Adipocyte (in vitro differentiated cells): Measurements from ENCODE around the gene NR2E1.

Experiments
- DNase-seq: peaks from one replicate; pipeline ENCODE4 v3.0.0-alpha.2; 2015; ENCODE audit warnings: low read depth
- H3K27me3 ChIP-seq: replicated peaks from 2 replicates; pipeline ENCODE4 v1.7.0; 2013; ENCODE audit warnings: mild to moderate bottlenecking, low read length, moderate library complexity; ENCODE audit not compliant: control insufficient read depth, insufficient read depth
- H3K36me3 ChIP-seq: 2 replicates; pipeline ENCODE4 v1.7.0; 2013; ENCODE audit warnings: low read length, mild to moderate bottlenecking, moderate library complexity; ENCODE audit not compliant: control insufficient read depth, insufficient read depth, severe bottlenecking
- H3K4me1 ChIP-seq: 2 replicates; pipeline ENCODE4 v1.7.0; 2013; ENCODE audit warnings: mild to moderate bottlenecking, low read length, moderate library complexity; ENCODE audit not compliant: control insufficient read depth, insufficient read depth
- H3K4me3 ChIP-seq: 2 replicates; pipeline ENCODE4 v1.7.0; 2013; ENCODE audit warnings: mild to moderate bottlenecking, low read length, moderate library complexity
- H3K9ac ChIP-seq: 2 replicates; pipeline ENCODE4 v1.7.0; 2013; ENCODE audit warnings: mild to moderate bottlenecking, low read length, moderate library complexity
- H3K9me3 ChIP-seq: 2 replicates; pipeline ENCODE4 v1.7.0; 2013; ENCODE audit warnings: mild to moderate bottlenecking, low read length, moderate library complexity; ENCODE audit not compliant: control insufficient read depth

Gene NR2E1

GRCh38 chr6:108235127-108235526 is 69.3 kb downstream of the NR2E1 start:
- H3K9me3 ChIP-seq, result no peaks in the 10 kb centered on the region
- peaks cover 22% of the 10 kb centered on the region for H3K36me3 ChIP-seq
- H3K4me3 ChIP-seq, result no peak overlapping the region
- no peaks in the 10 kb centered on the region for H3K27me3 ChIP-seq
- no peak for DNase-seq
- no peak overlapping the region for H3K9ac ChIP-seq
- H3K4me1 ChIP-seq, result peaks cover 5% of the 10 kb centered on the region

- Histone ChIP-seq H3K27me3 (no peaks in the 10 kb centered on the region), H3K9me3 (no peaks in the 10 kb centered on the region), H3K36me3 (peaks cover 28% of the 10 kb centered on the region), H3K9ac (no peak overlapping the region), H3K4me1 (no peaks in the 10 kb centered on the region), H3K4me3 (no peak overlapping the region)
- no peak for DNase-seq
These were observed 71.0 kb downstream of the NR2E1 start for GRCh38 chr6:108236791-108237190.

- H3K9ac ChIP-seq, result no peak overlapping the region
- peaks cover 36% of the 10 kb centered on the region for H3K36me3 ChIP-seq
- DNase-seq, result no peak
- no peaks in the 10 kb centered on the region for H3K27me3 ChIP-seq
- H3K9me3 ChIP-seq, result no peaks in the 10 kb centered on the region
- H3K4me3 ChIP-seq, result no peak overlapping the region
- H3K4me1 ChIP-seq, result no peaks in the 10 kb centered on the region
These were observed 72.5 kb downstream of the NR2E1 start for GRCh38 chr6:108238322-108238721.
